NB4 (cell line): ENCODE results near the gene PHOX2B.

Source experiments
- MYC ChIP-seq: IDR thresholded peaks from 2 replicates; pipeline ENCODE4 v1.6.1; 2011; ENCODE audit warnings: low read depth, low read length
- POLR2A ChIP-seq: IDR thresholded peaks from 2 replicates; pipeline ENCODE4 v1.6.1; 2011; ENCODE audit warnings: mild to moderate bottlenecking; ENCODE audit not compliant: insufficient read length; ENCODE audit errors: extremely low read depth
- TF ChIP-seq, protein P1 (sequence below): IDR thresholded peaks from one replicate; pipeline ENCODE4 v1.5.1; 2012; ENCODE audit warnings: low read depth, low read length
- TF ChIP-seq, protein P2 (sequence below): IDR thresholded peaks from 2 replicates; pipeline ENCODE4 v1.6.1; 2011; ENCODE audit warnings: low read depth, low read length

DNA sequence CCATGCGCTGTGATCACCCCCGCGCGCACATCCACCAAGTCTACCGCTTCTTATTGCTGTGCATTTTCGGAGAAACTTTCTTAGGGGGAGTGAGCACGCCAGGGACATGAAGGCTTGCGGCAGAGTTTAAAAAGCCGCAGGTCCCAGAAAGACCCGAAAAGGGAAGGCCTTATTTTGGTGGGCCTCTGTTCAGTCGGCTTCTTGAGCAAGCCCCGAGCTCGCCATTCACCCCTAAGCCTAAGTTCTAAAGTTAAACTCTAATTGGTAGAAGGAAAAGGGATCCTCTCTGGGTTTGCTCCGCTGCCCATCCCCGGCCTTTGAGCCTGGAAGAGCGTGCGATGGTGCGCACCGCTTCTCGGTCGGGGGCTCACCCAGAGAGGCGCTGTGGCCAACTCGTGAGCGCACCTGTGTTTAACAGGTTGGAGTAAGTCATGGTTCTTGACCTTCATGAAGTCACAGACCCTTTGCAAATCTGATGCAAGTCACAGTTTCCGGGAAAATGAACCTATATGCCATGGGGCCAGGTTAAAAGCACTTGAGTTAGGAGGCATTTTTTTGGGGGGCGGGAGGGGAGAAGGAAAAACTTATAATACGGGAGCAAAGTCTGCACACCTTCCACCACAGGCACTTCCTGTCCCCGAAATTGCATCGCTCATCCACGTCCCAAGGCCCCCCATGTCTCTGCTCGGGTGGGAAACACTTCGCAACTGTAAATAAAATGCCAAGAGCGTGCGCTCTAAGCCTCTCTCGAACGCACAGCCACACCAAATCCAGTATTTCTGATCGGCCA lies 1.9 kb downstream of the PHOX2B start:
- TF ChIP-seq, protein P1, sequence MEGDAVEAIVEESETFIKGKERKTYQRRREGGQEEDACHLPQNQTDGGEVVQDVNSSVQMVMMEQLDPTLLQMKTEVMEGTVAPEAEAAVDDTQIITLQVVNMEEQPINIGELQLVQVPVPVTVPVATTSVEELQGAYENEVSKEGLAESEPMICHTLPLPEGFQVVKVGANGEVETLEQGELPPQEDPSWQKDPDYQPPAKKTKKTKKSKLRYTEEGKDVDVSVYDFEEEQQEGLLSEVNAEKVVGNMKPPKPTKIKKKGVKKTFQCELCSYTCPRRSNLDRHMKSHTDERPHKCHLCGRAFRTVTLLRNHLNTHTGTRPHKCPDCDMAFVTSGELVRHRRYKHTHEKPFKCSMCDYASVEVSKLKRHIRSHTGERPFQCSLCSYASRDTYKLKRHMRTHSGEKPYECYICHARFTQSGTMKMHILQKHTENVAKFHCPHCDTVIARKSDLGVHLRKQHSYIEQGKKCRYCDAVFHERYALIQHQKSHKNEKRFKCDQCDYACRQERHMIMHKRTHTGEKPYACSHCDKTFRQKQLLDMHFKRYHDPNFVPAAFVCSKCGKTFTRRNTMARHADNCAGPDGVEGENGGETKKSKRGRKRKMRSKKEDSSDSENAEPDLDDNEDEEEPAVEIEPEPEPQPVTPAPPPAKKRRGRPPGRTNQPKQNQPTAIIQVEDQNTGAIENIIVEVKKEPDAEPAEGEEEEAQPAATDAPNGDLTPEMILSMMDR = no peak
- TF ChIP-seq POLR2A = no peak
- TF ChIP-seq, protein P2, sequence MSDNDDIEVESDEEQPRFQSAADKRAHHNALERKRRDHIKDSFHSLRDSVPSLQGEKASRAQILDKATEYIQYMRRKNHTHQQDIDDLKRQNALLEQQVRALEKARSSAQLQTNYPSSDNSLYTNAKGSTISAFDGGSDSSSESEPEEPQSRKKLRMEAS = no peak
- TF ChIP-seq MYC = no peak
